Measurements from ENCODE around the gene RALGAPA2. TPM values are rescaled to one million over a fixed set of nuclear protein-coding genes. Genes with fewer than 3 reads are reported as not detected.

Gene RALGAPA2
- total and polyA plus RNA-seq, 2 donors (not counting 1 experiment from before 2014, with no cell fraction given) = 1.2 to 7.6 TPM

DNA sequence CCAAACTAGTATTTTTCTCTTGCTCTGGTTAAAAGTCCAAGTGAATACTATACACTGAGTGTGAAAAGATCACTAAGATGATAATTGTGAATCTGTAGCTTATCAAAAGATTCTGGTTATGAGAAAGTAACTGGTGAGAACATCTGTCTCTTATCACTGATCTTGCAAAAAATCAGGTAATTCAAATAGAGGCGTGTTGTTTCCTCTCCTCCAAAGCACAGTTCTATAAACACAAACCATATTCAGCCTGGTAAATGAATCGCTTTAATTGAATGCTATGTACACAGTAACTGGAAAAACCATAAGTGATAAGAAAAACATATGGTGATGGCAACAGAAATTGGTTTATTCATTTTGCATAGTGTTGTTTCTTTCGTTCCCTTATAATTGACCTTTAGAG, 161.0 kb downstream of the RALGAPA2 start:
- H3K9me3 ChIP-seq (ENCODE audit: control insufficient read depth, insufficient read depth, low read depth, low read length) = no peaks in the 10 kb centered on the region
- no peaks in the 10 kb centered on the region for H3K4me1 ChIP-seq (ENCODE audit: control insufficient read depth, extremely low read depth, insufficient read depth, low read length)
- no peak overlapping the region for H3K4me3 ChIP-seq (replicated peaks in 1 of 4; ENCODE audit: control extremely low read depth in 1 of 4, insufficient read depth in 1 of 4, low read depth in 3 of 4, low read length in 4 of 4)
- TF ChIP-seq EZH2 (IDR thresholded peaks at IDR 0.05; ENCODE audit: low read length, missing control alignments) (no peak), CTCF (conservative IDR thresholded peaks at IDR 0.05 in 1 of 2, IDR thresholded peaks at IDR 0.05 in 1 of 2; ENCODE audit: low read depth in 1 of 2, low read length in 2 of 2) (no peak)
- DNase-seq (ENCODE audit: low read depth in 2 of 2) = no peak
- H3K27me3 ChIP-seq (ENCODE audit: control insufficient read depth, insufficient read depth, low read length) = no peaks in the 10 kb centered on the region
- no peak overlapping the region for H3K9ac ChIP-seq (ENCODE audit: insufficient read depth, low read length)
- H2AFZ ChIP-seq (ENCODE audit: low read length) = no peak overlapping the region
- H3K36me3 ChIP-seq (ENCODE audit: control insufficient read depth, insufficient read depth, low read length) = no peaks in the 10 kb centered on the region
- H3K79me2 ChIP-seq (ENCODE audit: control insufficient read depth, insufficient read depth, low read length) = no peaks in the 10 kb centered on the region
- no peak overlapping the region for H3K4me2 ChIP-seq (ENCODE audit: extremely low read depth, insufficient read depth, low read length)
- H4K20me1 ChIP-seq (ENCODE audit: control insufficient read depth, extremely low read depth, insufficient read depth, low read length) = no peaks in the 10 kb centered on the region
- no peak overlapping the region for H3K27ac ChIP-seq (ENCODE audit: insufficient read depth, low read length)

GRCh38 chr20:20549704-20550103, 162.7 kb downstream of the RALGAPA2 start:
- Histone ChIP-seq H3K79me2 (ENCODE audit: control insufficient read depth, insufficient read depth, low read length) (no peaks in the 10 kb centered on the region), H3K4me2 (ENCODE audit: extremely low read depth, insufficient read depth, low read length) (no peak overlapping the region), H4K20me1 (ENCODE audit: control insufficient read depth, extremely low read depth, insufficient read depth, low read length) (no peaks in the 10 kb centered on the region), H3K9me3 (ENCODE audit: control insufficient read depth, insufficient read depth, low read depth, low read length) (no peaks in the 10 kb centered on the region), H3K4me1 (ENCODE audit: control insufficient read depth, extremely low read depth, insufficient read depth, low read length) (no peaks in the 10 kb centered on the region), H3K27me3 (ENCODE audit: control insufficient read depth, insufficient read depth, low read length) (no peaks in the 10 kb centered on the region), H3K36me3 (ENCODE audit: control insufficient read depth, insufficient read depth, low read length) (no peaks in the 10 kb centered on the region), H3K4me3 (replicated peaks in 1 of 4; ENCODE audit: control extremely low read depth in 1 of 4, insufficient read depth in 1 of 4, low read depth in 3 of 4, low read length in 4 of 4) (no peak overlapping the region), H2AFZ (ENCODE audit: low read length) (no peak overlapping the region), H3K27ac (ENCODE audit: insufficient read depth, low read length) (no peak overlapping the region), H3K9ac (ENCODE audit: insufficient read depth, low read length) (no peak overlapping the region)
- TF ChIP-seq CTCF (conservative IDR thresholded peaks at IDR 0.05 in 1 of 2, IDR thresholded peaks at IDR 0.05 in 1 of 2; ENCODE audit: low read depth in 1 of 2, low read length in 2 of 2) (no peak), EZH2 (IDR thresholded peaks at IDR 0.05; ENCODE audit: low read length, missing control alignments) (no peak)
- DNase-seq (ENCODE audit: low read depth in 2 of 2) = peak; percentile 73 to 89

- no peaks in the 10 kb centered on the region for H3K79me2 ChIP-seq (ENCODE audit: control insufficient read depth, insufficient read depth, low read length)
- no peak for TF ChIP-seq CTCF (conservative IDR thresholded peaks at IDR 0.05 in 1 of 2, IDR thresholded peaks at IDR 0.05 in 1 of 2; ENCODE audit: low read depth in 1 of 2, low read length in 2 of 2)
- no peak for TF ChIP-seq EZH2 (IDR thresholded peaks at IDR 0.05; ENCODE audit: low read length, missing control alignments)
- H3K27me3 ChIP-seq (ENCODE audit: control insufficient read depth, insufficient read depth, low read length) = no peaks in the 10 kb centered on the region
- no peaks in the 10 kb centered on the region for H3K9me3 ChIP-seq (ENCODE audit: control insufficient read depth, insufficient read depth, low read depth, low read length)
- no peak overlapping the region for H3K4me3 ChIP-seq (replicated peaks in 1 of 4; ENCODE audit: control extremely low read depth in 1 of 4, insufficient read depth in 1 of 4, low read depth in 3 of 4, low read length in 4 of 4)
- H3K4me1 ChIP-seq (ENCODE audit: control insufficient read depth, extremely low read depth, insufficient read depth, low read length) = no peaks in the 10 kb centered on the region
- no peak overlapping the region for H3K27ac ChIP-seq (ENCODE audit: insufficient read depth, low read length)
- H4K20me1 ChIP-seq (ENCODE audit: control insufficient read depth, extremely low read depth, insufficient read depth, low read length) = no peaks in the 10 kb centered on the region
- no peaks in the 10 kb centered on the region for H3K36me3 ChIP-seq (ENCODE audit: control insufficient read depth, insufficient read depth, low read length)
- H2AFZ ChIP-seq (ENCODE audit: low read length) = no peak overlapping the region
- no peak overlapping the region for H3K9ac ChIP-seq (ENCODE audit: insufficient read depth, low read length)
- H3K4me2 ChIP-seq (ENCODE audit: extremely low read depth, insufficient read depth, low read length) = no peak overlapping the region
- DNase-seq (ENCODE audit: low read depth in 2 of 2) = peak in 1 of 2 donors; percentile 10
Measured at GRCh38 chr20:20549267-20549612, 163.2 kb downstream of the RALGAPA2 start.
